ENCODE results near the gene ISX. TPM values are rescaled to one million over a fixed set of nuclear protein-coding genes. Genes with fewer than 3 reads are reported as not detected.

The ISX gene
- total and polyA plus RNA-seq, 2 donors (not counting 1 experiment from before 2014, with no cell fraction given) = not detected

DNA sequence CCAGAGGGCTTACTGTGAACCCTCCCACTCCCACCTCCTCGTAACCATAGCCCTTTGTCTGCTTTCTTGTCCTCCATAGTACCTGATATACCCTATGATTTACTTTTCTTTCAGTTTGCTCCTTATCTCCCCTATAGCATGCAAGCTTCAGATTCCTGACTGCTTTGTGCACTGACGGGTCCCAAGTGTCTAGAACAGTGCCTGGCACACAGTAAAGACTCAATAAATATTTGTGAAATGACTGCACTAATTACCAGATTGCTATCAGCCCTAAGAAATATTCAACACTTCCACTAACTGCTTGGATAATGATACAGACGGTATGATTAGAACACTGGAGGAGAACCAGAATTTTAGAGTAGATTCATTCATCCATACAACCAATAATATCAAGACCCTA, 33.0 kb downstream of the ISX start:
- TF ChIP-seq, protein P1, sequence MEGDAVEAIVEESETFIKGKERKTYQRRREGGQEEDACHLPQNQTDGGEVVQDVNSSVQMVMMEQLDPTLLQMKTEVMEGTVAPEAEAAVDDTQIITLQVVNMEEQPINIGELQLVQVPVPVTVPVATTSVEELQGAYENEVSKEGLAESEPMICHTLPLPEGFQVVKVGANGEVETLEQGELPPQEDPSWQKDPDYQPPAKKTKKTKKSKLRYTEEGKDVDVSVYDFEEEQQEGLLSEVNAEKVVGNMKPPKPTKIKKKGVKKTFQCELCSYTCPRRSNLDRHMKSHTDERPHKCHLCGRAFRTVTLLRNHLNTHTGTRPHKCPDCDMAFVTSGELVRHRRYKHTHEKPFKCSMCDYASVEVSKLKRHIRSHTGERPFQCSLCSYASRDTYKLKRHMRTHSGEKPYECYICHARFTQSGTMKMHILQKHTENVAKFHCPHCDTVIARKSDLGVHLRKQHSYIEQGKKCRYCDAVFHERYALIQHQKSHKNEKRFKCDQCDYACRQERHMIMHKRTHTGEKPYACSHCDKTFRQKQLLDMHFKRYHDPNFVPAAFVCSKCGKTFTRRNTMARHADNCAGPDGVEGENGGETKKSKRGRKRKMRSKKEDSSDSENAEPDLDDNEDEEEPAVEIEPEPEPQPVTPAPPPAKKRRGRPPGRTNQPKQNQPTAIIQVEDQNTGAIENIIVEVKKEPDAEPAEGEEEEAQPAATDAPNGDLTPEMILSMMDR (conservative IDR thresholded peaks at IDR 0.05 in 1 of 2, IDR thresholded peaks at IDR 0.05 in 1 of 2; ENCODE audit: low read depth in 1 of 2, low read length in 2 of 2) = no peak
- no peak for TF ChIP-seq EZH2 (IDR thresholded peaks at IDR 0.05; ENCODE audit: low read length, missing control alignments)
- H3K9me3 ChIP-seq (ENCODE audit: control insufficient read depth, insufficient read depth, low read depth, low read length) = no peaks in the 10 kb centered on the region
- no peaks in the 10 kb centered on the region for H3K36me3 ChIP-seq (ENCODE audit: control insufficient read depth, insufficient read depth, low read length)
- H3K27me3 ChIP-seq (ENCODE audit: control insufficient read depth, insufficient read depth, low read length) = no peaks in the 10 kb centered on the region
- H3K4me1 ChIP-seq (ENCODE audit: control insufficient read depth, extremely low read depth, insufficient read depth, low read length) = no peaks in the 10 kb centered on the region
- no peak overlapping the region for H2AFZ ChIP-seq (ENCODE audit: low read length)
- H3K4me2 ChIP-seq (ENCODE audit: extremely low read depth, insufficient read depth, low read length) = no peak overlapping the region
- no peaks in the 10 kb centered on the region for H4K20me1 ChIP-seq (ENCODE audit: control insufficient read depth, extremely low read depth, insufficient read depth, low read length)
- no peak for DNase-seq (ENCODE audit: low read depth in 2 of 2)
- no peak overlapping the region for H3K4me3 ChIP-seq (replicated peaks in 1 of 4; ENCODE audit: control extremely low read depth in 1 of 4, insufficient read depth in 1 of 4, low read depth in 3 of 4, low read length in 4 of 4)
- H3K79me2 ChIP-seq (ENCODE audit: control insufficient read depth, insufficient read depth, low read length) = no peaks in the 10 kb centered on the region
- no peak overlapping the region for H3K9ac ChIP-seq (ENCODE audit: insufficient read depth, low read length)
- no peak overlapping the region for H3K27ac ChIP-seq (ENCODE audit: insufficient read depth, low read length)

DNA sequence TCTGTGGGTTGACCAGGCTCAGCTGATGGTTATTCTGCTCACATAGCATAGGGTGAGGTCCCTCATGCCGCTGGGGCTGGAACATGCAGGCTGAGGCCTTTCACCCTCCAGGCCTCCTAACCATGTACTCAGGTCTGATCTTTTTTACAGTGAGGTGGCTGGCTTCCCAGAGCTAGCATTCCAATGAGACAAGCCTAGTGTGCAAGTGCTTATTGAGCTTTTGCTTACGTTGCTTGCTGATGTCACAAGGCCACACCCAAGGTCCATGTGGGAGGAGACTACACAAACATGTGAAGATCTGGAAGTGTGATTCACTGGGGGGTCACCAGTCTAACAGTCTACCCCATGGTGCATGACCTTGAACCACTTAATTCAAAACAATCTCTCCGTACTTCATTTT, 33.9 kb downstream of the ISX start:
- Histone ChIP-seq H2AFZ (ENCODE audit: low read length) (no peak overlapping the region), H4K20me1 (ENCODE audit: control insufficient read depth, extremely low read depth, insufficient read depth, low read length) (no peaks in the 10 kb centered on the region), H3K27me3 (ENCODE audit: control insufficient read depth, insufficient read depth, low read length) (no peaks in the 10 kb centered on the region), H3K4me1 (ENCODE audit: control insufficient read depth, extremely low read depth, insufficient read depth, low read length) (no peaks in the 10 kb centered on the region), H3K9ac (ENCODE audit: insufficient read depth, low read length) (no peak overlapping the region), H3K36me3 (ENCODE audit: control insufficient read depth, insufficient read depth, low read length) (no peaks in the 10 kb centered on the region), H3K27ac (ENCODE audit: insufficient read depth, low read length) (no peak overlapping the region), H3K79me2 (ENCODE audit: control insufficient read depth, insufficient read depth, low read length) (no peaks in the 10 kb centered on the region), H3K4me3 (replicated peaks in 1 of 4; ENCODE audit: control extremely low read depth in 1 of 4, insufficient read depth in 1 of 4, low read depth in 3 of 4, low read length in 4 of 4) (no peak overlapping the region), H3K9me3 (ENCODE audit: control insufficient read depth, insufficient read depth, low read depth, low read length) (no peaks in the 10 kb centered on the region), H3K4me2 (ENCODE audit: extremely low read depth, insufficient read depth, low read length) (no peak overlapping the region)
- TF ChIP-seq, protein P1 (conservative IDR thresholded peaks at IDR 0.05 in 1 of 2, IDR thresholded peaks at IDR 0.05 in 1 of 2; ENCODE audit: low read depth in 1 of 2, low read length in 2 of 2) = no peak
- TF ChIP-seq EZH2 (IDR thresholded peaks at IDR 0.05; ENCODE audit: low read length, missing control alignments) = no peak
- DNase-seq (ENCODE audit: low read depth in 2 of 2) = no peak

DNA sequence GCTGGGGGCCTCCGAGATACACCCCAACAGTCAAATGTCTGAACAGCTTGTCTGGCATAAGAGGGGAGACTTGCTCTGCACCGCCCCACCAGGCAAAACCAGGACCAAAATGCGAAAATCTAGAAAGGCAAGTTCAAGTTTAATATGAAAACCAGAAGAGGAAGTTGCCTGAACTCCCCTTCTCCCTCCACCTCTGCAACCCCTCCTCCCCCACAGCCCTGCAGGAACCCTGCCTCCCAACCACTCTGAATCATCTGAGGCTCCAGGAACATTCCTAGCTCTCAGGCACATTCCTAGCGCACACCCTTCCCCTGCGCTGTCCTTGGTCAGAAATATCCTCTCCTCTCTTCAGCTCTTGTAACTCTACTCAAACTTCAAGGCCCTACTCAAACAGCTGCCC, 36.7 kb downstream of the ISX start:
- H3K36me3 ChIP-seq (ENCODE audit: control insufficient read depth, insufficient read depth, low read length) = no peaks in the 10 kb centered on the region
- H3K27ac ChIP-seq (ENCODE audit: insufficient read depth, low read length) = no peak overlapping the region
- H3K27me3 ChIP-seq (ENCODE audit: control insufficient read depth, insufficient read depth, low read length) = no peaks in the 10 kb centered on the region
- H3K4me3 ChIP-seq (replicated peaks in 1 of 4; ENCODE audit: control extremely low read depth in 1 of 4, insufficient read depth in 1 of 4, low read depth in 3 of 4, low read length in 4 of 4) = no peak overlapping the region
- no peak overlapping the region for H3K9ac ChIP-seq (ENCODE audit: insufficient read depth, low read length)
- no peaks in the 10 kb centered on the region for H3K9me3 ChIP-seq (ENCODE audit: control insufficient read depth, insufficient read depth, low read depth, low read length)
- peak in 1 of 2 donors; percentile 1 for DNase-seq (ENCODE audit: low read depth in 2 of 2)
- no peaks in the 10 kb centered on the region for H3K79me2 ChIP-seq (ENCODE audit: control insufficient read depth, insufficient read depth, low read length)
- no peak overlapping the region for H3K4me2 ChIP-seq (ENCODE audit: extremely low read depth, insufficient read depth, low read length)
- H4K20me1 ChIP-seq (ENCODE audit: control insufficient read depth, extremely low read depth, insufficient read depth, low read length) = no peaks in the 10 kb centered on the region
- TF ChIP-seq EZH2 (IDR thresholded peaks at IDR 0.05; ENCODE audit: low read length, missing control alignments) = no peak
- H3K4me1 ChIP-seq (ENCODE audit: control insufficient read depth, extremely low read depth, insufficient read depth, low read length) = no peaks in the 10 kb centered on the region
- H2AFZ ChIP-seq (ENCODE audit: low read length) = no peak overlapping the region

Data from fibroblast of lung (primary cell).